Suprapubic skin (tissue), 4 donors: Measurements from ENCODE around the gene KCNG1. TPM values are rescaled to one million over a fixed set of nuclear protein-coding genes. Genes with fewer than 3 reads are reported as not detected.

Experiments used
- DNase-seq, 2 donors: peaks; one replicate each; pipeline ENCODE4 v3.0.0-alpha.2; 2019; ENCODE audit warnings: low spot score in 2 of 2
- H3K27ac ChIP-seq: fragments of 200-600 bp; sonication (generic); one replicate; pipeline ENCODE4 v1.5.1; 2019
- H3K27me3 ChIP-seq: fragments of 200-600 bp; sonication (generic); one replicate; pipeline ENCODE4 v1.5.1; 2019
- H3K36me3 ChIP-seq: fragments of 200-600 bp; sonication (generic); one replicate; pipeline ENCODE4 v1.5.1; 2019
- H3K4me1 ChIP-seq: fragments of 200-600 bp; sonication (generic); one replicate; pipeline ENCODE4 v1.5.1; 2019
- H3K4me3 ChIP-seq: fragments of 200-600 bp; sonication (generic); one replicate; pipeline ENCODE4 v1.5.1; 2019; ENCODE audit warnings: mild to moderate bottlenecking
- H3K9me3 ChIP-seq: fragments of 200-600 bp; sonication (generic); one replicate; pipeline ENCODE4 v1.5.1; 2019
- CTCF ChIP-seq, 2 donors: fragments of 200-600 bp in 1 of 2; fragments of 450-650 bp in 1 of 2; sonication (generic) in 1 of 2; IDR thresholded peaks; one replicate each; pipeline ENCODE4 v1.5.1; 2016 to 2019; ENCODE audit warnings: antibody characterized with exemption in 2 of 2, mild to moderate bottlenecking in 1 of 2, moderate library complexity in 1 of 2
- EP300 ChIP-seq: sonication (generic); formaldehyde crosslinking; IDR thresholded peaks from one replicate; pipeline ENCODE4 v1.6.1; 2017; ENCODE audit warnings: antibody characterized with exemption
- POLR2A ChIP-seq, 2 donors: fragments of 450-650 bp; IDR thresholded peaks; one replicate each; pipeline ENCODE4 v1.6.1; 2017; ENCODE audit warnings: antibody characterized with exemption in 2 of 2, mild to moderate bottlenecking in 2 of 2, moderate library complexity in 2 of 2
- POLR2AphosphoS5 ChIP-seq, 3 donors: sonication (generic); formaldehyde crosslinking; IDR thresholded peaks; one replicate each; pipeline ENCODE4 v1.6.1; 2017; ENCODE audit warnings: antibody characterized with exemption in 3 of 3
- WGBS: methylation state at CpG from one replicate; pipeline ENCODE4 v1.1.5; 2018; 5-methylcytosine and 5-hydroxymethylcytosine counted together
- total RNA-seq, 4 donors: library from RNA; depleted of rRNA; stranded (reverse); fragments of >200 nt; gene quantifications; one replicate each; pipeline ENCODE4 v1.1.0, GENCODE V29; 2016

The KCNG1 gene
- total RNA-seq, 4 donors from 2014 or later: 0.26 to 1.2 (median 1.0) TPM

GRCh38 chr20:51003753-51004152, 19.2 kb downstream of the KCNG1 start:
- WGBS: 84% methylated on average over 19 of the region's 21 CpGs
- Histone ChIP-seq H3K36me3 (no peaks in the 10 kb centered on the region), H3K4me3 (no peak overlapping the region), H3K27me3 (peaks cover 13% of the 10 kb centered on the region), H3K9me3 (no peaks in the 10 kb centered on the region), H3K4me1 (no peaks in the 10 kb centered on the region), H3K27ac (no peak overlapping the region)
- TF ChIP-seq POLR2AphosphoS5 (IDR thresholded peaks at IDR 0.05): no peak
- no peak for DNase-seq

- 87% methylated on average over 5 of the region's 7 CpGs for WGBS
- Histone ChIP-seq H3K27me3 (peaks cover 13% of the 10 kb centered on the region), H3K4me1 (no peaks in the 10 kb centered on the region), H3K36me3 (no peaks in the 10 kb centered on the region), H3K4me3 (no peak overlapping the region), H3K9me3 (no peaks in the 10 kb centered on the region), H3K27ac (no peak overlapping the region)
- no peak for TF ChIP-seq EP300
- no peak for TF ChIP-seq POLR2AphosphoS5 (IDR thresholded peaks at IDR 0.05)
- no peak for TF ChIP-seq CTCF (IDR thresholded peaks at IDR 0.05)
- TF ChIP-seq POLR2A (IDR thresholded peaks at IDR 0.05): no peak
- no peak for DNase-seq
These were observed 20.3 kb downstream of the KCNG1 start for GRCh38 chr20:51002633-51003032.

- 85% methylated on average over 20 of the region's 20 CpGs for WGBS
- DNase-seq: no peak
- H3K27me3 ChIP-seq: peaks cover 13% of the 10 kb centered on the region
These were observed 21.3 kb downstream of the KCNG1 start for GRCh38 chr20:51001430-51002265.

GRCh38 chr20:50999355-50999754, 23.6 kb downstream of the KCNG1 start:
- Histone ChIP-seq H3K4me3 (no peak overlapping the region), H3K27me3 (peaks cover 9% of the 10 kb centered on the region), H3K27ac (no peak overlapping the region), H3K4me1 (no peaks in the 10 kb centered on the region), H3K36me3 (no peaks in the 10 kb centered on the region), H3K9me3 (no peaks in the 10 kb centered on the region)
- no peak for TF ChIP-seq POLR2A (IDR thresholded peaks at IDR 0.05)
- TF ChIP-seq POLR2AphosphoS5 (IDR thresholded peaks at IDR 0.05): no peak
- TF ChIP-seq EP300: no peak
- TF ChIP-seq CTCF (IDR thresholded peaks at IDR 0.05): no peak
- DNase-seq: no peak
- whole genome bisulfite sequencing: 96% methylated on average over 4 of the region's 4 CpGs

More at GRCh38 chr20:51001430-51002265, 21.3 kb downstream of the KCNG1 start:
- no peaks in the 10 kb centered on the region for H3K4me1 ChIP-seq
- no peak overlapping the region for H3K27ac ChIP-seq
- no peak for TF ChIP-seq EP300
- no peak for TF ChIP-seq POLR2AphosphoS5 (IDR thresholded peaks at IDR 0.05)
- no peak for TF ChIP-seq POLR2A (IDR thresholded peaks at IDR 0.05)
- TF ChIP-seq CTCF (IDR thresholded peaks at IDR 0.05): no peak
- no peaks in the 10 kb centered on the region for H3K36me3 ChIP-seq
- no peaks in the 10 kb centered on the region for H3K9me3 ChIP-seq
- H3K4me3 ChIP-seq: no peak overlapping the region

- Histone ChIP-seq H3K4me3 (no peak overlapping the region), H3K27me3 (peaks cover 3% of the 10 kb centered on the region), H3K27ac (no peak overlapping the region), H3K4me1 (no peaks in the 10 kb centered on the region), H3K36me3 (no peaks in the 10 kb centered on the region), H3K9me3 (no peaks in the 10 kb centered on the region)
- DNase-seq: no peak
- WGBS: 58% methylated on average over 10 of the region's 10 CpGs
- no peak for TF ChIP-seq POLR2A (IDR thresholded peaks at IDR 0.05)
- no peak for TF ChIP-seq CTCF (IDR thresholded peaks at IDR 0.05)
- no peak for TF ChIP-seq POLR2AphosphoS5 (IDR thresholded peaks at IDR 0.05)
These were observed 25.7 kb downstream of the KCNG1 start for GRCh38 chr20:50996901-50997865.
